MM.1S (cell line): ENCODE data around the gene FBXO5.
"Not testable (repeated sequence)": the region's sequence is repeated elsewhere in the genome, so short reads cannot be mapped to it uniquely, and the experiment has no call there.

ENCODE experiments used
- DNase-seq: peaks from one replicate; pipeline ENCODE4 v3.0.0-alpha.2; 2015
- H2AFZ ChIP-seq: fragments of 300-600 bp; sonication (generic); 2 replicates; pipeline ENCODE4 v1.6.0; 2016; ENCODE audit warnings: antibody characterized with exemption, low read length
- H3F3A ChIP-seq: fragments of 300-600 bp; sonication (generic); 2 replicates; pipeline ENCODE4 v1.6.1; 2016; ENCODE audit warnings: mild to moderate bottlenecking, antibody characterized with exemption, low read length, moderate library complexity, mixed read lengths; ENCODE audit not compliant: insufficient read depth
- H3K27ac ChIP-seq: fragments of 300-600 bp; sonication (generic); 2 replicates; pipeline ENCODE4 v1.5.1; 2016; ENCODE audit warnings: mild to moderate bottlenecking, low read length
- H3K27me3 ChIP-seq: fragments of 300-600 bp; sonication (generic); replicated peaks from 2 replicates; pipeline ENCODE4 v1.6.0; 2016; ENCODE audit warnings: low read length; ENCODE audit not compliant: insufficient read depth
- H3K36me3 ChIP-seq: fragments of 300-600 bp; sonication (generic); replicated peaks from 2 replicates; pipeline ENCODE4 v1.6.1; 2016; ENCODE audit warnings: mild to moderate bottlenecking, low read length, mixed read lengths; ENCODE audit not compliant: insufficient read depth
- H3K4me1 ChIP-seq: fragments of 300-600 bp; sonication (generic); 2 replicates; pipeline ENCODE4 v1.6.1; 2016; ENCODE audit warnings: low read length, mixed read lengths
- H3K4me2 ChIP-seq: fragments of 300-600 bp; sonication (generic); 2 replicates; pipeline ENCODE4 v1.6.0; 2016; ENCODE audit warnings: low read depth, low read length
- H3K4me3 ChIP-seq: fragments of 300-600 bp; sonication (generic); 2 replicates; pipeline ENCODE4 v1.5.1; 2016; ENCODE audit warnings: low read length, mixed read lengths
- H3K79me2 ChIP-seq: fragments of 300-600 bp; sonication (generic); 2 replicates; pipeline ENCODE4 v1.6.1; 2016; ENCODE audit warnings: mixed run types, low read length, mixed read lengths
- H3K9ac ChIP-seq: fragments of 300-600 bp; sonication (generic); 2 replicates; pipeline ENCODE4 v1.6.1; 2016; ENCODE audit warnings: low read length, mixed read lengths
- H3K9me2 ChIP-seq: fragments of 300-600 bp; sonication (generic); replicated peaks from 2 replicates; pipeline ENCODE4 v1.6.1; 2016; ENCODE audit warnings: mild to moderate bottlenecking, low read length, mixed read lengths; ENCODE audit not compliant: insufficient read depth
- H3K9me3 ChIP-seq: fragments of 300-600 bp; sonication (generic); replicated peaks from 2 replicates; pipeline ENCODE4 v1.6.1; 2016; ENCODE audit warnings: mild to moderate bottlenecking, low read length, mixed read lengths; ENCODE audit not compliant: insufficient read depth
- H4K20me1 ChIP-seq: fragments of 300-600 bp; sonication (generic); 2 replicates; pipeline ENCODE4 v1.6.1; 2016; ENCODE audit warnings: mild to moderate bottlenecking, low read length, moderate library complexity, mixed read lengths; ENCODE audit not compliant: insufficient read depth
- CTCF ChIP-seq: fragments of 300-600 bp; sonication (generic); IDR thresholded peaks from 2 replicates; pipeline ENCODE4 v1.5.1; 2016; ENCODE audit warnings: antibody characterized with exemption, low read length, mixed read lengths
- EZH2 ChIP-seq: fragments of 300-600 bp; sonication (generic); optimal IDR thresholded peaks from 2 replicates; pipeline ENCODE3; 2017; ENCODE audit warnings: low read depth, mild to moderate bottlenecking, antibody characterized with exemption, low read length, mixed read lengths
- EZH2phosphoT487 ChIP-seq: fragments of 300-600 bp; sonication (generic); IDR thresholded peaks from 2 replicates; pipeline ENCODE4 v1.6.1; 2018; ENCODE audit warnings: antibody characterized with exemption, low read length

Gene FBXO5

GRCh38 chr6:153002613-153003365, 19.9 kb upstream of the FBXO5 start, which contains the start of gene MTRF1L:
MTRF1L (minus strand) TSS chr6:153002709; CDS start chr6:153002685, 24 bp downstream.
- Histone ChIP-seq H3K9me2 (no peaks in the 10 kb centered on the region), H3F3A (0 out of 2 replicates have a peak, but pooled peaks cover 3% of the 10 kb centered on the region), H3K4me1 (no peaks in the 10 kb centered on the region; the same call in 1 of the 2 replicates), H3K4me3 (peak within 1 kb of the TSS; percentile 83), H3K9ac (peak within 1 kb of the TSS; percentile 68), H3K27me3 (no peaks in the 10 kb centered on the region), H3K27ac (peak within 1 kb of the TSS; percentile 44; the same call in 1 of the 2 replicates), H4K20me1 (no peaks in the 10 kb centered on the region), H3K79me2 (peaks cover 45% of the 10 kb centered on the region), H2AFZ (peak within 1 kb of the TSS; percentile 48), H3K4me2 (peak within 1 kb of the TSS; percentile 67), H3K9me3 (no peaks in the 10 kb centered on the region), H3K36me3 (no peaks in the 10 kb centered on the region)
- TF ChIP-seq CTCF (no peak), EZH2phosphoT487 (no peak), EZH2 (no peak)
- peak; percentile 89 for DNase-seq

- Histone ChIP-seq H3K27me3 (no peaks in the 10 kb centered on the region), H3K79me2 (peaks cover 50% of the 10 kb centered on the region), H3K4me1 (no peaks in the 10 kb centered on the region; the same call in 1 of the 2 replicates), H3K9me3 (no peaks in the 10 kb centered on the region), H3K9me2 (no peaks in the 10 kb centered on the region), H3K27ac (peak overlapping the region; percentile 44; the same call in 1 of the 2 replicates), H3K9ac (peak overlapping the region; percentile 68), H3K4me2 (peak overlapping the region; percentile 67), H3K4me3 (peak overlapping the region; percentile 83), H3F3A (0 out of 2 replicates have a peak, but pooled peaks cover 3% of the 10 kb centered on the region), H3K36me3 (no peaks in the 10 kb centered on the region), H2AFZ (no peak overlapping the region; the same call in 1 of the 2 replicates), H4K20me1 (no peaks in the 10 kb centered on the region)
- no peak for DNase-seq
- TF ChIP-seq EZH2phosphoT487 (no peak), EZH2 (no peak), CTCF (no peak)
These were observed 19.1 kb upstream of the FBXO5 start for GRCh38 chr6:153001767-153002612.

DNA sequence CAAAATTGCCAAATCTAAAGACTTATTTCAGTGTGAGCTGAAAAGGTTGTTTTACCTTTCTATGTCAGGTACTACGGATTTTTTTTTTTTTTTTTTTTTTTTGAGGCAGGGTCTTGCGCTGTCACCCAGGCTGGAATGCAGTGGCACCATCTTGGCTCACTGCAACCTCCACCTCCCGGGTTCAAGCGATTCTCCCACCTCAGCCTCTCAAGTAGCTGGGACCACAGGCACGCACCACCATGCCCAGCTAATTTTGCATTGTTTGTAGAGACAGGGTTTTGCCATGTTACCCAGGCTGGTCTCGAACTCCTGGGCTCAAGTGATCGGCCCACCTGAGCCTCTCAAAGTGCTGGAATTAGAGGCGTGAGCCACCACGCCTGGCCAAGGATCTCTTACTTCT, 17.9 kb upstream of the FBXO5 start:
- not testable (repeated sequence) for H3K9ac ChIP-seq, H3F3A ChIP-seq, DNase-seq, H3K4me3 ChIP-seq, H3K9me3 ChIP-seq, H3K36me3 ChIP-seq, H4K20me1 ChIP-seq, H3K27me3 ChIP-seq, H3K27ac ChIP-seq, H3K4me1 ChIP-seq, H3K9me2 ChIP-seq, H2AFZ ChIP-seq
- Histone ChIP-seq H3K4me2 (peak overlapping the region; percentile 67; the same call in 1 of the 2 replicates), H3K79me2 (peaks cover 58% of the 10 kb centered on the region)
